D721Med (cell line): ENCODE measurements around the gene PCSK6.

Source experiments
- DNase-seq: peaks from one replicate; pipeline ENCODE4 v3.0.0; 2011; ENCODE audit warnings: low spot score; ENCODE audit not compliant: insufficient read length
- FAIRE-seq: peaks from 2 replicates; lab custom pipeline; 2011; peaks lifted over from hg19 to GRCh38; lab: Jason Lieb, UNC
- TF ChIP-seq, protein P1 (sequence below): IDR thresholded peaks from 2 replicates; pipeline ENCODE4 v1.5.1; 2012; ENCODE audit warnings: mild to moderate bottlenecking, control low read depth; ENCODE audit not compliant: insufficient read depth; ENCODE audit errors: missing control alignments

The PCSK6 gene

DNA sequence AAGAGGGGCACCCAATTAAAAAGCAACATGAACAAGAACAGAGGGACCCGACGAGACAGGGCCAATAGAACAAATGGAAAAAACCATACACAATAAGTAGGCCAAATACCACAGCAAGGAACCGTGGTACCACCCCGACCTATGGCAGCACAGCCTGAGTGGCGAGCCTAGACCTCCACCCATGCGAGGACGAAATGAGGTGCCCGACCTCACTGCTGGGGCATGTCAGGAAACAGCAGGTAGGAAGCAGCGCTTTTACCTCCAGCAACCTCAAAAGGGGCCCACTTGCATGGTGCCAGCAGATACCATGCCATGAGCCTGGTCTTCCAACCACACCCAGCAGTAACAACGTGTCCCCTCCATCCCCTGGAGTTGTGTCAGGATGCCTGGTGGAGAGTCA is 77.9 kb downstream of the PCSK6 start:
- DNase-seq (no peak), FAIRE-seq (no peak)
- TF ChIP-seq, protein P1, sequence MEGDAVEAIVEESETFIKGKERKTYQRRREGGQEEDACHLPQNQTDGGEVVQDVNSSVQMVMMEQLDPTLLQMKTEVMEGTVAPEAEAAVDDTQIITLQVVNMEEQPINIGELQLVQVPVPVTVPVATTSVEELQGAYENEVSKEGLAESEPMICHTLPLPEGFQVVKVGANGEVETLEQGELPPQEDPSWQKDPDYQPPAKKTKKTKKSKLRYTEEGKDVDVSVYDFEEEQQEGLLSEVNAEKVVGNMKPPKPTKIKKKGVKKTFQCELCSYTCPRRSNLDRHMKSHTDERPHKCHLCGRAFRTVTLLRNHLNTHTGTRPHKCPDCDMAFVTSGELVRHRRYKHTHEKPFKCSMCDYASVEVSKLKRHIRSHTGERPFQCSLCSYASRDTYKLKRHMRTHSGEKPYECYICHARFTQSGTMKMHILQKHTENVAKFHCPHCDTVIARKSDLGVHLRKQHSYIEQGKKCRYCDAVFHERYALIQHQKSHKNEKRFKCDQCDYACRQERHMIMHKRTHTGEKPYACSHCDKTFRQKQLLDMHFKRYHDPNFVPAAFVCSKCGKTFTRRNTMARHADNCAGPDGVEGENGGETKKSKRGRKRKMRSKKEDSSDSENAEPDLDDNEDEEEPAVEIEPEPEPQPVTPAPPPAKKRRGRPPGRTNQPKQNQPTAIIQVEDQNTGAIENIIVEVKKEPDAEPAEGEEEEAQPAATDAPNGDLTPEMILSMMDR: no peak

DNA sequence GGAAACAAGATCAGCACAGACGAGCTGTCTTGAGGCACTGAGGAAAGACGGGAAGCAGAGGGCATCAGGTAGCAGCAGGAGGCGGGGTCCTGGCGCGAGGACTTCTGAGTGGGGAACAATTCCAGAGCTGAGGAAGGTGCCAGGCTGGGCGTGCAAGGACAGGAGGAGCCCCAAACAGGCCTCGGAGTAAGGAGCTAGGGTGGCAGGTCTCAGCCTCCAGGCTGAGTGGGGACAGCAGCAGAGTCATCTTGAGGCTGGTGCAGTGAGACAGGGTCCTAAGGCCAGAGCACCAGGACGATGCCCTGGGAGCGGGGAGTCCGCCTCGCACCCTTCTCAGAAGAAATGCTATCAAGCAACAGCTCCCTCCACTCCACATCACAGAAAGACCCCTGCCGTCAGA is 78.4 kb downstream of the PCSK6 start:
- FAIRE-seq (no peak), DNase-seq (no peak)
- TF ChIP-seq, protein P1: no peak

DNA sequence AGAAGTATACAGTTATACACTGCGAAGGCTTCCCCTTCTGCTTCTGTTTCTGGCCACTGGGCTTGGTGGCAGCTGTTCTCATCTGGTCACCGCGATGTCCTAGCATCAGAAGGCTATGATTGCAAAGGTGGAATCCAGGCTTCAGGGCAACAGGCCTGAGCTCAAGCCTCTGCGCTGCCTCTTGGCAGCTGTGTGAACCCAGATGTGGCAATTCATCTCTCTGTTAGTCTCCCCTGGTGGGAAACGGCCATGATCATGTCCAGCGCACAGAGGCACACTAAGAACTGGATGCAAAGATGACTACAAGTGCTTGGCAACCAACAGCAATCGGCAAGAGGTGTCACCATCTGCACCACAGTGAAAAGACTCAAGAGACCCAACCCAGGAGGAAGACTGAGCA is 78.9 kb downstream of the PCSK6 start:
- FAIRE-seq (no peak), DNase-seq (no peak)
- TF ChIP-seq, protein P1: no peak

DNA sequence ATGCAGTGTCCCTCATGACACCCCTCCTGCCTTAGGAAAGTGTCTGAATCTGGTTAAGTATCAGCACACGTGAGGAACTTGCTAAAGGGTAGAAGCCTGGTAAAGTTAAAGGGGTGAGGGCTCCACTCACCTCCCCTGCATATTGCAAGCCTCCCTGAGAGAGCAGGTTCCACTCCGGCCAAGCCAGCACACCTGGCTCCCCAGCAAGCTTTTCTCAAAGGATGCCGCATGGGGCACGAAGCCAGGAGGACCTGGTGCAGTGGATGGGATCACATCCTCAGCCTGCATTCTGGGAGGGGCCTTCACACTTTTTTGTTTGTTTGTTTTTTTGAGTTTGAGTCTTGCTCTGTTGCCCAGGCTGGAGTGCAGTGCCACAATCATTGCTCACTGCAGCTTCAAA is 79.9 kb downstream of the PCSK6 start:
- TF ChIP-seq, protein P1: no peak
- FAIRE-seq (no peak), DNase-seq (no peak)

DNA sequence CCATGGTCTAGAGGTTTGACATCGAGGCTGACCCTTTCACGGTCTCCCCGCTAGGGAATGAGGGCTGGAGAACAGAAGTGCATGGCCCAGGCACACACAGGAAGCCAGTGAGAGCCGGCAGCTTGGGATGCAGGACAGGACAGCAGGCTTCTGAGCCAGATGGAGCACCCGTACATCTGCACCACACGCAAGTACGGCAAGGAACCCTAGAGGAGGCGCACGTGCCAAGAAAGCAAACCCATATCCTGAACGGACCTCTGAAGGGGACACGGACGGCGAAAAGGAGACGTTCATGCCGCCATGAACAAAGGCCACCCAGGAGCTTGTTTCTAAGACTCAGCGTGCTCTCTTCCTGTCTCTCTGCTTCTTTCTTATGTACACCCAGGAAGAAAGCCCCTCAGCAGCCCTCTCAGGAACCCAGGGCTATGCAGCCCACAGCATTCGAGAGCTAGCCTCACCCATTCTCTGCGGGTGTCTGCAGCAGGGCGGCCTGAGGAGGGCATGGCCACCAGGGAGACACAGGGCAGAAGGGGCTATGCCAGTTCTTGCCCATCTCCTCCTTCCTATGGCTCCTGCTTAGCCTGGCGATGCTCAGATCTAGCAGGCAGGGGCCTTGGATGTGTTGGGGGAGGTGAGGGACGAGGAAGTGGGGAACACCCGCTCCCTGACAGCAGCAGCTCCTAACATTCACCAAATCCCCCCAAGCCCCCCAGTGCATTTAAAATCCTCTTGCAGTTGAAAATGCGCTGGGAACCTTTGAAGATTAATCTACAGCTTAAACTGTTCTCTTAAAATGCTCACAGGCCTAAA is 81.3 kb downstream of the PCSK6 start:
- TF ChIP-seq, protein P1: no peak
- FAIRE-seq (no peak), DNase-seq (no peak)

DNA sequence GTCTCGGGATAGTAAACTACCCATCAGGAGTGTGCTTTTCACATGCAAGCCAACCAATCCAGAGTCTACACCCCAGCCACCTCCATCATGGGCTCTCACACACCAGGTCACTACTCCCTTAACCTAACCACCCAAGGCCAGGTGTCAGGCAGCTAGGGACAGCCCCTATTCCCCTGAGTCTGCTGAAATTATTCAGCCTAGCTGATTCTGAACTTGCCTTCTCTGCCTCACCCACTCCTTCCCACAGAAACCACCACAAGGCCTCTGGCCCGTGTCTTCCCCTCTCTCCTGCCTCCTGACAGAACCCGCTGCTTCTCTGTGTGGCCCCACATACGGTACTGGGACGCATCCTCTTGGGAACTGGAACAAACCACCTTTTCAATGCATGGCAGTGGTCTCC is 82.1 kb downstream of the PCSK6 start:
- TF ChIP-seq, protein P1: no peak
- DNase-seq: no peak
- no peak for FAIRE-seq

DNA sequence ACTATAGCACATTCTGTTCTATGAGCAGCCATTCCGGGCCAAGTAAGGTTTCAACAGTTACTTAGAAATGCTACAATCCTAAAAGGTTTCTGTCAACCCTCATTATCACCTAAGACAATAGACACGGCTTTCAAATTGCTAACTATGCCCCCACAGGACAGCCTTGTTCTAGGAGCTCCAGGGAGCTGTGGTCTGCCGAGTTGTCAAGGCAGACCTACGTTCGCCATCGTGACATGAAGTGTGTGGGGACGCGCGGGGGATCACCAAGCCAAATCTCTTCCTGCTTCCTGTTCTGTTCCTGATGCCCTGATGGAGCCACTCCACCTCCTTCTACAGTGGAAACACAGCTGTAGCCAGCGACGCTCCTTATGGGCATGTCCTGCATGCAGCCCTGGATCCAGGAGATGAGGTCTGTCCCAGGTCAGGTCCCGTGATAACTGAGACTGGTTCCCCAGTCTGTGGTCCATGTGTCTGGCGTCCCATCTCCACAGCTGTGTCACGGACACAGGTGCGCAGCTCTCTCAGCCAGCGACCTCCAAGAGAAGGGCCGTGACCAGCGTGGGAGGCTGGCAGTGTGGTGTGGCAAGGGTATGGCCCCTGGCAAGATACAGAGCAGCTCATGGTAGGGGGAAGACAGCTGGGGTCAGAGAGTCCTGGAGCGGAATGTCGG is 82.8 kb downstream of the PCSK6 start:
- DNase-seq: no peak
- FAIRE-seq: no peak
- TF ChIP-seq, protein P1: no peak
